ENCODE results near the gene SPRR4.

GRCh38 chr1:152981146-152981871, 10.9 kb downstream of the SPRR4 start:
- TF ChIP-seq CTCF (IDR thresholded peaks at IDR 0.05; ENCODE audit: low read depth, low read length), result no peak
- TF ChIP-seq EZH2phosphoT487 (IDR thresholded peaks at IDR 0.05; ENCODE audit: low read depth), result no peak
